ENCODE measurements around the gene KCNJ6. TPM values are rescaled to one million over a fixed set of nuclear protein-coding genes. Genes with fewer than 3 reads are reported as not detected.

KCNJ6 gene
- total and polyA plus RNA-seq, 10 of the 15 experiments (the other 5 are each of a cell fraction or from before 2014, with no cell fraction given) = 0.03 to 0.07 (median 0.04) TPM; not detected in 7

- TF ChIP-seq USF1 (IDR thresholded peaks at IDR 0.05; ENCODE audit: borderline replicate concordance, extremely low read length, insufficient read depth, low read depth, low read length) = no peak
Measured at GRCh38 chr21:37804001-37804400, 112.3 kb downstream of the KCNJ6 start (continued).

- Histone ChIP-seq H3K27me3 (replicated peaks in 1 of 2; ENCODE audit: control insufficient read depth in 2 of 2, insufficient read depth in 2 of 2, low read length in 1 of 2) (no peaks in the 10 kb centered on the region), H2AFZ (ENCODE audit: control insufficient read depth, low read depth, low read length) (no peak overlapping the region), H3K9ac (ENCODE audit: control insufficient read depth, insufficient read depth, low read length) (no peak overlapping the region), H3K9me3 (replicated peaks; ENCODE audit: control insufficient read depth, insufficient read depth, low read length) (no peaks in the 10 kb centered on the region), H3K4me1 (ENCODE audit: control insufficient read depth, insufficient read depth, low read length) (no peaks in the 10 kb centered on the region), H3K4me3 (no peak overlapping the region), H3K4me2 (ENCODE audit: control insufficient read depth, insufficient read depth) (no peak overlapping the region), H3K27ac (ENCODE audit: control insufficient read depth, insufficient read depth) (no peak overlapping the region), H3K79me2 (ENCODE audit: control insufficient read depth, insufficient read depth, low read length) (no peaks in the 10 kb centered on the region), H3K36me3 (ENCODE audit: control insufficient read depth in 2 of 2, insufficient read depth in 2 of 2, low read length in 1 of 2) (no peaks in the 10 kb centered on the region), H4K20me1 (ENCODE audit: control insufficient read depth, insufficient read depth) (no peaks in the 10 kb centered on the region)
- in situ Hi-C loops (cut with MboI) = loop anchor here (10.0 kb wide), 1 partner anchor 58 kb away; no protein-coding TSS in a partner anchor
- FAIRE-seq (no peak), DNase-seq (ENCODE audit: low read depth, low spot score) (no peak), ATAC-seq (no peak)
- intact Hi-C loops (cut with micrococcal nuclease; ENCODE audit: unreplicated experiment) = no loop called here
- POLR2A ChIA-PET = no interaction called here
- CTCF ChIA-PET = no interaction called here
- 25% methylated on average over 8 of the region's 8 CpGs for WGBS (ENCODE audit: insufficient coverage, insufficient replicate concordance, low lambda C conversion rate, missing lambda C conversion rate)
- RAD21 ChIA-PET (ENCODE audit: unreplicated experiment) = interaction anchor here (0.9 kb wide), 1 partner anchor 10 kb away, joined by 3 read pairs; no protein-coding TSS in a partner anchor
- no TSS peak for BruUV-seq (replicated peaks)
- SMC1A ChIA-PET (ENCODE audit: uncharacterized antibody, unreplicated experiment) = interaction anchor here (1.6 kb wide), 1 partner anchor 10 kb away, joined by 3 read pairs; no protein-coding TSS in a partner anchor
- no peak for TF ChIP-seq PBX3 (IDR thresholded peaks at IDR 0.05; ENCODE audit: insufficient replicate concordance, low read depth, low read length)
- no peak for TF ChIP-seq ASH2L (IDR thresholded peaks at IDR 0.05; ENCODE audit: borderline replicate concordance, low read depth)
- no peak for TF ChIP-seq TARDBP (IDR thresholded peaks at IDR 0.05; ENCODE audit: borderline replicate concordance)
- TF ChIP-seq PAX5 (IDR thresholded peaks at IDR 0.05; ENCODE audit: borderline replicate concordance, low read depth, low read length) = no peak
- TF ChIP-seq ATF3 (IDR thresholded peaks at IDR 0.05; ENCODE audit: borderline replicate concordance, extremely low read depth, low read depth, low read length) = no peak
- TF ChIP-seq IKZF2 (IDR thresholded peaks at IDR 0.05) = no peak
- no peak for TF ChIP-seq IRF3 (IDR thresholded peaks at IDR 0.05)
- TF ChIP-seq POLR2AphosphoS5 (IDR thresholded peaks at IDR 0.05; ENCODE audit: low read length) = no peak
- TF ChIP-seq BRCA1 (IDR thresholded peaks at IDR 0.05; ENCODE audit: low read depth, low read length) = no peak
- TF ChIP-seq CREB1 (IDR thresholded peaks at IDR 0.05; ENCODE audit: low read depth) = no peak
- TF ChIP-seq USF2 (IDR thresholded peaks at IDR 0.05; ENCODE audit: borderline replicate concordance, low read depth, low read length) = no peak
- TF ChIP-seq HCFC1 (IDR thresholded peaks at IDR 0.05; ENCODE audit: low read length) = no peak
- TF ChIP-seq YY1 (IDR thresholded peaks at IDR 0.05; ENCODE audit: low read depth, low read length) = no peak
- TF ChIP-seq E2F8 (IDR thresholded peaks at IDR 0.05; ENCODE audit: low read depth, partially characterized antibody) = no peak
Measured at GRCh38 chr21:37803101-37803651, 113.1 kb downstream of the KCNJ6 start.

Data from GM12878 (cell line).